Stimulated activated CD4-positive, alpha-beta T cell treated with anti-CD3 and anti-CD28 coated beads, Interleukin-2, amount 100 ng/mL, for 4 hours (primary cell): ENCODE results near the gene CSH1.
A peak's percentile ranks its signal among the peaks of the same experiment; 100 is the strongest.
"Not testable (repeated sequence)": the region's sequence is repeated elsewhere in the genome, so short reads cannot be mapped to it uniquely, and the experiment has no call there.

Source experiments
- DNase-seq: peaks from one replicate; pipeline ENCODE4 v3.0.0-alpha.2; 2020; ENCODE audit warnings: low read depth

CSH1 gene

DNA sequence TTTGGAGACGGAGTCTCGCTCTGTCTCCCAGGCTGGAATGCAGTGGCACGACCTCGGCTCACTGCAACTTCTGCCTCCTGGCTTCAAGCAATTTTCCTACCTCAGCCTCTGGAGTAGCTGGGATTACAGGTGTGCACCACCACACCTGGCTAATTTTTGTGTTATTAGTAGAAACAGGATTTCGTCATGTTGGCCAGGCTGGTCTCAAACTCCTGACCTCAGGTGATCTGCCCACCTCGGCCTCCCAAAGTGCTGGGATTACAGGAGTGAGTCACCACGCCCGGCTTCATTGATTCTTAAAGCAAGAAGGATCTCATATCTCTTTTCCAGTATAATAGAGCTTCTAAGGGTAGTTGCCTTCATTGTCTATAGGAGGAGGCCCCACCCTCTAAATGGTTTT, 8.4 kb upstream of the CSH1 start:
- not testable (repeated sequence) for DNase-seq

DNA sequence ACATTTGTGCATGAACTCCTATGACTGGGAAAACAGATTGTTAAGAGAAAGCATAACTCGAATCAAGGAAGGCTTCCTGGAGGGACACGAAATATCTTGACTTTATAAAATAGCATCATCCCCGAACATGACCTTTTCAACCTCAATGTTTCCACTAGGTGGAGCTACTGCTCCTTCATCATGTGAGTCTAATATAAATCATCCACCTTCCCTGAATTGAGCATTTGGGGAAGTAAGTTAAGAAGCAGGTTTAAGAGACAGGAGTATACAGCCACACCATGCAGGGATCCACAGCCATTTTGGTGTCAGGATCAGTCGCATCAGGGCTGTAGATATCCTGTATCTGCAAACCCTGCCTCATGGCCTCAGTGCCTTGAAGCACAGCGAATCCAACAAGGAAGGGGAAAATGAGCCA, 7.4 kb upstream of the CSH1 start:
- peak; percentile 14 for DNase-seq

DNA sequence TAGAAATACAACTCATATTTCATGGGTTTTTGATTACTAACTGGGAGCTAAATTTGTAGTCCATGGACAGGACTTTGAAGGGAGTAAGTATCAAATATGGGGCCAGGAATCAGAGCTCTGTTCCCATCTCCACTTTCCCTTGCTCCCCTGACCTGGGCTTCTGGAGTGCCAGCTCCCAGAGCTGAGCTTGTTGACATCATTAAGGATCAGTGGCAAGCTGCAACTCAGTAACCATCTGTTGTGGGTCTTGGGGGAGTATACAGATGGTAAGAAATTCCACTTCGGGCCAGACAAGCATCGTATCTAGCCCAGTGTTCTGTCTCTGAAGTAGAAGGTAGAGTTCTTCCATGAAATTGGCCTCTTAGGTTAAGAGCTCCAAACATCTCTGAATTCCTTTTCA, 5.6 kb upstream of the CSH1 start:
- not testable (repeated sequence) for DNase-seq

DNA sequence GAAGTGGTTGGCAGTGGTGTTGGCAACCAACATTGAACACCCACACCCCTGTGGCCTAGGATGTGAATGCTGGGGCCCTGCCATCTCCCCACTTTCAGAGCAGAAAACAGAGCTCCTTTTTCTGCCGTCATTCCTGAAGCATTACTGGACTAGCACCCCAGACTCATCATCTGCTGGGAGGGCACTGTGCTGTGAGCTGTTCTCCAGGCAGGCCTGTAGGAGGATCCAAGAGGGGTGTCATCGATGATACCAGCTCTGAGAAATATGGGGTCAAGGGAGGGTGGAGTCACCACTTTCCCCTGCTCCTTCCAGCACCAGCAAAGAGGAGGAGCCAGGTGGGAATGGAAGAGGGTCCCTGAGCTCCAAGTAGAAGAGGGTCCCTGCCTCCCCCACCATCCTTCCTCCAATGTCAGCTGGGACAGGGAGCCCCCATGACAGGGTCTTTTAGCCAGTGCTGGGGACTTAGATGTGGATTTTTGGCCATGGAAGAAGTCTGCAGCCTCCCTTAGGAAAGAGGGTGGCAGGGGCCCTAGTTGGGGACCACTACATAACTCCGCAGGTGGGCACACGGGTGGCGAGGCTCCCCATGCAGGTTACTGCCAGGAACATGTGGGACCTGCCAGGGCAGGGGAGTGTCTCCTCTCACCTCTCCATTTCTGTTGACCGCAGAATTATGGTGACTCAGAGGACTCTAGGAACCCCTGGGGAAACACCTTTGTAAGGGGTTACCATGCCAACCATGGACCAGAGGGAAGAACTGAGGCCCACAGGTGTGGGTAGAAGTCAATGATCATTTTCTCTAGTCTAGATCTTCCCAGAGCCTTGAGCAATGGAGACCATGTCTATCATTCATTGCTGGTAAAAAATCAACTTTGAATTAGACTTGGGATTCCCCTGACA, 2.8 kb upstream of the CSH1 start:
- DNase-seq: peak; percentile 13

DNA sequence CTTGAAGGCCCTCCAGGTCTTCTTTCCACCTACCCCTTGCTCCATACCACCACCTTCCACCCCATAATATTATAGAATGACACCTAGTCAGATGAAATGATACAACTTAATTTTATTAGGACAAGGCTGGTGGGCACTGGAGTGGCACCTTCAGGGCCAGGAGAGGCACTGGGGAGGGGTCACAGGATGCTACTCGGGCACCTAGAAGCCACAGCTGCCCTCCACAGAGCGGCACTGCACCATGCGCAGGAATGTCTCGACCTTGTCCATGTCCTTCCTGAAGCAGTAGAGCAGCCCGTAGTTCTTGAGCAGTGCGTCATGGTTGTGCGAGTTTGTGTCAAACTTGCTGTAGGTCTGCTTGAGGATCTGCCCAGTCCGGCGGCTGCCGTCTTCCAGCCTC, 1.6 kb downstream of the CSH1 start:
- DNase-seq: not testable (repeated sequence)

DNA sequence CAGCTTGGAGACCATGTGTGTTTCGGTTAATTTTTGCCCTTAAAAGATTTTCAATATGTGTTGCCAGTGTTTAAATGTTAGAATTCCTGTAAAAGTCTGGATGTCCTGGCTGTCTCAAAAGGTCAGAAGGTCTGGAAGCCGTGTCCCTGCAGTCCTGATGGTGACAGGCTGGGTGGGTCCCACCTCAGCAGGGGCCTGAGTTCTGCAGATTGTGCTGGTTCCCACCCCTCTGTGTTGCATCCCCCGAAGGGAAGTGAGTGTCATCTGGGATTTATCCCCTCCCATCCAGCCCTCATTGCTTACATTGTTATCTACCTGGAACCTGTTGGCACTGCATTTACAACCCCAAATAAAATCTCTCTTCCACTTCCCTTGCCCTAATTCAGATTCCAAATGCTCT, 2.4 kb downstream of the CSH1 start:
- not testable (repeated sequence) for DNase-seq

DNA sequence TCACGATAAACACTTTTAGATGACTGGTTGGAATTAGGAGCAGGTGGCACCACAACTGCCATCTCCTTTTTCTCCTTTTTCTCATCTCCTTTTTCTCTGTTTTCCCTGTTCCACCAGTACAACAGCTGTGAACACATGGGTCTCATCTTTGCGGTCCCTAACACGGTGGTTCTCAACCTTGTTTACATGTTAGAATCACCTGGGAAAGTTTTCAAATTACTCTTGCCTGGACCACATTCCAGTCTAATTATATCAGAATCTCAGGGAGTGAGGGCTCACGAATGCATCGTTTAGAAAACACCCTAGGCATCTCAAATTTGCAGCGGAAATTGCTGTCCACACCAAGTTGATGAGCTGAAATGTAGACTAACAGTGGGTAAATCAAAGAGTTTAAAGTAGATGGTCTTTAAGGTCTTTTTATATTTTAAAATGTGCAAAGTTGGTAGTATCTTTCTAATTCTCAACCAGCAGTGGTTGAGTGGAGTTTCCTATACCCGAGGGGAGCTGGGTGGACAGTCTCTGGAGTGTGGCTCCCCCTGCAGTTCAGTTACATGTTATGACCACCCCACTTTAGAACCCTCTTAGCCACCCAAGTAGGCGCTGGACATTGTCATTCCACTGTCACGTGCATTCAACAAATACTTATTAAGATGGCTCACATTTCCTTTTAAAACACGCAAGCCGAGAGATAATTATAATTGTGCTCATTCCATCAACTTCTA, 3.9 kb downstream of the CSH1 start:
- not testable (repeated sequence) for DNase-seq

DNA sequence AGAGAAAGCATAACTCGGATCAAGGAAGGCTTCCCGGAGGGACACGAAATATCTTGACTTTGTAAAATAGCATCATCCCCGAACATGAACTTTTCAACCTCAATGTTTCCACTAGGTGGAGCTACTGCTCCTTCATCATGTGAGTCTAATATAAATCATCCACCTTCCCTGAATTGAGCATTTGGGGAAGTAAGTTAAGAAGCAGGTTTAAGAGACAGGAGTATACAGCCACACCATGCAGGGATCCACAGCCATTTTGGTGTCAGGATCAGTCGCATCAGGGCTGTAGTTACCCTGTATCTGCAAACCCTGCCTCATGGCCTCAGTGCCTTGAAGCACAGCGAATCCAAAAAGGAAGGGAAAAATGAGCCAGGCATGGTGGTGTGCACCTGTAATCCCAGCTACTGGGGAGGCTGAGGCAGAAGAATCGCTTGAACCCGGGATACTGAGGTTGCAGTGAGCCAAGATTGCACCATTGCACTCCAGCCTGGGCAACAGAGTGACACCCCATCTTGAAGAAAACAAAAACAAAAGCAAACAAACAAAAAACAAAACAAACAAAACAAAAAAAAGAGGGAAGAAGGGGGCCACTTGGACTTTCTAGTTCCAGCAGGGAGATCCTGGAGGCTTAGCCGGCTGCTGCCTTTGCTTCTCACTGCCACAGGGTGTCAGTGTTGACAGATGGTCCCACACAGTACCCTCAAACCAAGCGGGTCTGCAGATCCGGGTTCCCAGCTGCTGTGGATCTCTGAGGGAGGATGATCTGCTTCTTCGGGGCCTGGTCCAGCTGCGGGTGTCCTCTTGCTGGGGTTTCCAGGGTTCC, 7.1 kb downstream of the CSH1 start:
- not testable (repeated sequence) for DNase-seq

DNA sequence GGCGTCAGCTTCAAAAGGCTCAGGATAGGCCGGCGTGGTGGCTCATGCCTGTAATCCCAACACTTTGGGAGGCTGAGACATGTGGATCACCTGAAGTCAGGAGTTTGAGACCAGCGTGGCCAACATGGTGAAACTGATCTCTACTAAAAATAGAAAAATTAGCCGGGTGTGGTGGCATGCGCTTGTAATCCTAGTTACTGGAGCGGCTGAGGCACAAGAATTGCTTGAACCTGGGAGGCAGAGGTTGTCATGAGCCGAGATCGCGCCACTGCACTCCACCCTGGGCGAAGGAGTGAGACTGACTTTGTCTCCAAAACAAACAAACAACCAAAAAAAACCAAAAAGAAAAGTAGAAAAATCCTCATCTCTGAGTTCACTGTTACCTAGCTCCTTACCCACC, 11.3 kb downstream of the CSH1 start:
- not testable (repeated sequence) for DNase-seq

DNA sequence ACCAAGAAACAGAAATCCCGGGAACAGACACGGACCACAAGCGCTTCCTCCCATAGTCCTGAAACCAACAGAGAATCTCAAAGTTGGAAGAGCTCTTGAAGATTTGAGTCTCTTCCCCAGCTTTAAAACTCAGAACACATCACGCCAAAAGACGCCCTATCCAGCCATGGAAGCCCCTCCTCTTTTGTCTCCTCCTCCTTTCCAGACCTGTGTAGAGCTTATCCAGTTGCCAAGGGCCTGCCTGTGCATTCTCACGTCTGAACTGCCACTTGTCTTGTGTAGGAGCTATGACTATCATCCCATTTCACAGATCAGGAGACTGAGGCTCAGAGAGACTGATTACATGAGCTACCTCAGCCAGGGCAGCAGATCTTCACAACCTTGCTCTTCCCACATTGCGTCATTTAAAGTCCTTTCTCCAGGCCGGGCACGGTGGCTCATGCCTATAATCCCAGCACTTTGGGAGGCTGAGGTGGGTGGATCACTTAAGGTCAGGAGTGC, 13.7 kb downstream of the CSH1 start:
- DNase-seq: not testable (repeated sequence)

DNA sequence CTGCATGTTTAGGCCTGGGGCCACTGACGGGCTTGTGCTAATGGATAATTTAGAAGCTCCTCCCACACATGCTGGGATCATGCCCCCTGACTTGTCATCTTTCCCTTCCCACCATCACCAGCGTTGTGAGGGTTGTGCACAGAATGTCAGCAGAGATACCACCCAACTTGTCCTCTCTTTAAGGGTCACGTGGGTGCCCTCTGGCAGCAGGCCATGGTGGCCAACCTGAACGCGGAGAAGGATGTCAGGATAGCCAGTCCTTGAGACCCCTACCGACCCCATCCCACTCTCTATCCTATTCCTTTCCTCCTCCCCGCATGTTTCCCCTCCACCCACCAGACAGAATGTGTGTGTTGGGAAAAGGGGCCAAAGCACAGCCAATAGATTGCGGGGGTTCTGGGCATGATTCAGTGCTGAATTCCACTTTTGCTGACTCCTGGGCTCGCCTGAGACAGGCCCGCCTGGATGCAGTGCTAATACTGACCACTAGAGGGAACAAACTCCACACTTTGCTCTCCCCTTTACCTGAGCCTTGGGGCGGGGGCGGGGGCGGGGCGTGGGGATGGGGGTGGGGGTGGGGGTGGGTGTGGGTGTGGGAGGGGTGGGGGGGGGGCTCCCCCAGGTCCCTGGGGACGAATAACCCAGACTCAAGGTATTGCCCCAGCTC, 14.3 kb downstream of the CSH1 start, which contains the start of gene GH2:
Gene GH2 (minus strand): TSS at position 10 of the 667 bp plus-strand sequence. CDS start 143 bp downstream, outside the sequence.
- peak; percentile 50 for DNase-seq

DNA sequence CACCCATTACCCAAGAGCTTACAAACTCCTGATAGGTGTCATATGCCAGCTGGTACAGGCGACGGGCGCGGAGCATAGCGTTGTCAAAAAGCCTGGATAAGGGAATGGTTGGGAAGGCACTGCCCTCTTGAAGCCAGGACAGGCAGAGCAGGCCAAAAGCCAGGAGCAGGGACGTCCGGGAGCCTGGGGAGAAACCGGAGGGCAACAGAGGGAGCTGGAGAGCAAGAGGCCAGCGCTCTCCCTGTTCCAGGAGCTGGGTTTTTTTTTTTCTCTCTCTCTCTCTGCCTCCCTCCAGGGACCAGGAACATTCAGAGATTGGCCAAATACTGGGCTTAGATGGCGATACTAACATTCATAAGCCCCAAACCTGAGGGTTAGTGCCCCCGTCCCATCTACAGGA, 15.0 kb downstream of the CSH1 start:
- DNase-seq: not testable (repeated sequence)

DNA sequence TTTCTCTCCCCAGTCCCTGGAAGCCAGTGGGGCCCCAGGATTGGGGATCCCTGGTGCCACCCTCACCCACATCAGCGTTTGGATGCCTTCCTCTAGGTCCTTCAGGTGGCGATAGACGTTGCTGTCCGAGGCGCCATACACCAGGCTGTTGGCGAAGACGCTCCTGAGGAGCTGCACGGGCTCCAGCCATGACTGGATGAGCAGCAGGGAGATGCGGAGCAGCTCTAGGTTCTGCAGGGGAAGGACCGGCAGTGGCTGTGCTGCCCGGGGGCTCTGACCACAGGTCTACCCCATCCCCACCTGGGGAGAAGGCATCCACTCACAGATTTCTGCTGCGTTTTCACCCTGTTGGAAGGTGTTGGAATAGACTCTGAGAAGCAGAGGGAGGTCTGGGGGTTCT, 15.7 kb downstream of the CSH1 start:
- no peak for DNase-seq

DNA sequence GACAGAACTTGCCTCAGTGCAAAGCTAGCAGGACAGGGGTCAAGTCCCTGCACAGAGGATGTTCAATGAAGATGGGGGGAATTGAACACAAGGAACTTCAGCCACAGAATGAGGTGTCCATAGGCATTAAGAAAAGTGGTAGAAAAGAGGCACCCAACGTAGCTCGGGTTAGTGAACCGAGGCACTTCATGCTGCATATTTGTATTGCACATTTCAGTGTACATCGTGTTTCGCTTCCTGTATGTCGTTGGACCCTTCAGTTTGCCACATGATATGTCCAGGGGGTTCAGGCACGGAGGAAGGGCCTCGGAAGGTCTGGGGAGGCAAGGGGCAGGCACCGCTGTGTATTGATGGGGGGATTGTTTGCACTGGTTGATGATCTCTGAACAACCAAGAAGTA, 18.0 kb downstream of the CSH1 start:
- DNase-seq: not testable (repeated sequence)

DNA sequence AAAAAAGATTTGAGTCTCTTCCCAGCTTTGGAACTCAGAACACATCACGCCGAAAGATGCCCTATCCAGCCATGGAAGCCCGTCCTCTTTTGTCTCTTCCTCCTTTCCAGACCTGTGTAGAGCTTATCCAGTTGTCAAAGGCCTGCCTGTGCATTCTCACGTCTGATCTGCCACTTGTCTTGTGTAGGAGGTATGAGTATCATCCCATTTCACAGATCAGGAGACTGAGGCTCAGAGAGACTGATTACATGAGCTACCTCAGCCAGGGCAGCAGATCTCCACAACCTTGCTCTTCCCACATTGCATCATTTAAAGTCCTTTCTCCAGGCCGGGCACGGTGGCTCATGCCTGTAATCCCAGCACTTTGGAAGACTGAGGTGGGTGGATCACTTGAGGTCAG, 21.7 kb downstream of the CSH1 start:
- not testable (repeated sequence) for DNase-seq

DNA sequence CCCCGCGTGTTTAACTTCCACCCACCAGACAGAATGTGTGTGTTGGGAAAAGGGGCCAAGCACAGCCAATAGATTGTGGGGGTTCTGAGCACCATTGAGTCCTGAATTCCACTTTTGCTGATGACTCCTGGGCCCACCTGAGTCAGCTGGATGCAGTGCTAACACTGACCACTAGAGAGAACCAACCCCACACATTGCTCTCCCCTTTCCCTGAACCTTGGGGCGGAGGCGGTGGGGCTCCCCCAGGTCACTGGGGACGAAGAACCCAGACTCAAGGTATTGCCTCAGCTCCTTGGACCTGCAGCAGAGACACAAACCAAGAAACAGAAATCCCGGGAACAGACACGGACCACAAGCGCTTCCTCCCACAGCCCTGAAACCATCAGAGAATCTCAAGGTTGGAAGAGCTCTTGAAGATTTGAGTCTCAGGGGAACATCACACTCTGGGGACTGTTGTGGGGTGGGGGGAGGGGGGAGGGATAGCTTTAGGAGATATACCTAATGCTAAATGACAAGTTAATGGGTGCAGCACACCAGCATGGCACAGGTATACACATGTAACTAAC, 22.2 kb downstream of the CSH1 start:
- not testable (repeated sequence) for DNase-seq

DNA sequence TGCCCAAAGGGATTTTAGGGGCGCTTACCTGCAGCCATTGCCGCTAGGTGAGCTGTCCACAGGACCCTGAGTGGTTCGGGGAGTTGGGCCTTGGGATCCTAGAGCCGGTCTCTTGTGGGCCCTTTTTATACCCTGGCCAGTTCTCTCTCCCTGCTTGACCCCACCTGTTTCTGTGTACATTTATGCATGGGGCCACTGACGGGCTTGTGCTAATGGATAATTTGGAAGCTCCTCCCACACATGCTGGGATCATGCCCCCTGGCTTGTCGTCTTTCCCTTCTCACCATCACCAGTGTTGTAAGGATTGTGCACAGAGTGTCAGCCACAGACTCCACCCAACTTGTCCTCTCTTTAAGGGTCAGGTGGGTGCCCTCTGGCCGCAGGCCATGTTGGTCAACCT, 22.8 kb downstream of the CSH1 start, which contains the start of gene CSH2:
Gene CSH2 (minus strand): TSS at position 101 of the 400 bp plus-strand sequence. CDS start 63 bp downstream, at position 38.
- DNase-seq: not testable (repeated sequence)

DNA sequence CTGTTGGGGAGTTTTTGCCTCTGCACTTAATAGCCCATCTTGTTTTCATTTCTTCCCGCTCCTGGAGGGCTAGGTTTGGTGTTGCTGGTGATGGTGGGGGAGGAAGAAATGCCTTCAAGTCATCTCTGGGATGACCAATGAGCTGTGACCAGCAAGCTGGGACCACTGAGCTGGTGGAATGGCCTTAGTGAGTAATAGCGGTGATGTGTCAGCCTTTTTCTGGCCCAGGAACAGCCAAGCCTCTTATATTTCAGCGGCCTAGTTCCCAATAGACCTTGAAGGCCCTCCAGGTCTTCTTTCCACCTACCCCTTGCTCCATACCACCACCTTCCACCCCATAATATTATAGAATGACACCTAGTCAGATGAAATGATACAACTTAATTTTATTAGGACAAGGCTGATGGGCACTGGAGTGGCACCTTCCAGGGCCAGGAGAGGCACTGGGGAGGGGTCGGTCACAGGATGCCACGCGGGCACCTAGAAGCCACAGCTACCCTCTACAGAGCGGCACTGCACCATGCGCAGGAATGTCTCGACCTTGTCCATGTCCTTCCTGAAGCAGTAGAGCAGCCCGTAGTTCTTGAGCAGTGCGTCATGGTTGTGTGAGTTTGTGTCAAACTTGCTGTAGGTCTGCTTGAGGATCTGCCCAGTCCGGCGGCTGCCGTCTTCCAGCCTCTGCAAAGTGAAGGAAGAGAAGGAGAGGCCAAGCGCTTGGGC, 24.6 kb downstream of the CSH1 start:
- DNase-seq: not testable (repeated sequence)

DNA sequence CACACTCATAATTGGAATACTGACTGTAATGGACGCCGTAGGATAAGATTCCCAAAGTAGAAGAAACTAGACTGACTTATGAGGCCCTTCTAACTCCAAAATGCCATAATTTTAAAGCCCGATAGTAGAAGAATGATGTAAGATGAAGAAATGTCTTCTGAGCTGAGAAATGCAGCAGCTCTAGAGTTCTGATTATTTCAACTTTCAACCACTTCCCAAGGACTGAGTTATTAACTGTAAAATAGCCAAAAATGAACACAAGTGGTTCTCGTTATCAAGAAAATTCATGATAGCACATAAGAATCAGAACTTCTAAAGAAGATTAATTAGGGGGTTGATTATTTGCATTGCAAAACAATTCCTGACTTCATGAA, 26.1 kb downstream of the CSH1 start:
- not testable (repeated sequence) for DNase-seq
